Islet of Langerhans (tissue), 1 donor: ENCODE measurements around the gene AAMP.
"Not testable (repeated sequence)": the region's sequence is repeated elsewhere in the genome, so short reads cannot be mapped to it uniquely, and the experiment has no call there.

Source experiments
- FAIRE-seq: peaks from one replicate; lab custom pipeline; 2011; peaks lifted over from hg19 to GRCh38; lab: Jason Lieb, UNC

Gene AAMP

DNA sequence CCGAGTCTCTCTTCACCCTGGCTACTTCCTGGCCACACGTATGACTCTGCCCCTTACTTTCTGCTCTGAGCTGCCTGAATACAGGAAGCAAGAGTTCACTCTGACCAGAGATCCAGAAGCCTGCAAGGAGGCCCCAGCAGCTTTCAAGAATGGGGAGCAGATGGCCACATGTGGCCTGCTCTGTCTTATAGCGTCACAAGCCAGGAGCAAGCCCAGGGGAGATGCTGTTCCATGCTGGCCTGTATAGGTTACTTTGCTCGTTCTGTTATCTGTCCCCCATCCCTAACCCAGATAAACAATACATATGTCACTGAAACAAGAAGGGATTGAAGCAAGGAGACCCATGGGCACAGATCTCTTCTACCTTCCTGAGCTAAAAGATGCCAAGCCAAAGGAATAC lies 4.6 kb upstream of the AAMP start:
- FAIRE-seq = no peak

DNA sequence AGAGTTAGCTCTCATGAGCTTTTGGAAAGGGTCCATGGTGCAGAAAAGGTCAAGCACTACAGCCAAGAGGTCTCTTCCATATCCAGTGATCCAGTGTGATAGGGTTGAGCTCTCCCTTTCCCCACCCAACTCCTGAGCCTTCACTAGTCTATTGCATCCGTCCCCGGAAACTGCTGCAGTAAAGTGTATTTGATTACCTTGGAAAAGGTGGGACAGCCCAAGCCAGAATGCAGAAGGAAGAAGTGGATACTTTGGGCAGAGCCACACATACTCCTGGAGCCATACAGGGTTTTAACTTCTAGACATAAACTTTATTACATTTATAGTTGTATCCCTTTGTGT lies 3.9 kb upstream of the AAMP start:
- no peak for FAIRE-seq

DNA sequence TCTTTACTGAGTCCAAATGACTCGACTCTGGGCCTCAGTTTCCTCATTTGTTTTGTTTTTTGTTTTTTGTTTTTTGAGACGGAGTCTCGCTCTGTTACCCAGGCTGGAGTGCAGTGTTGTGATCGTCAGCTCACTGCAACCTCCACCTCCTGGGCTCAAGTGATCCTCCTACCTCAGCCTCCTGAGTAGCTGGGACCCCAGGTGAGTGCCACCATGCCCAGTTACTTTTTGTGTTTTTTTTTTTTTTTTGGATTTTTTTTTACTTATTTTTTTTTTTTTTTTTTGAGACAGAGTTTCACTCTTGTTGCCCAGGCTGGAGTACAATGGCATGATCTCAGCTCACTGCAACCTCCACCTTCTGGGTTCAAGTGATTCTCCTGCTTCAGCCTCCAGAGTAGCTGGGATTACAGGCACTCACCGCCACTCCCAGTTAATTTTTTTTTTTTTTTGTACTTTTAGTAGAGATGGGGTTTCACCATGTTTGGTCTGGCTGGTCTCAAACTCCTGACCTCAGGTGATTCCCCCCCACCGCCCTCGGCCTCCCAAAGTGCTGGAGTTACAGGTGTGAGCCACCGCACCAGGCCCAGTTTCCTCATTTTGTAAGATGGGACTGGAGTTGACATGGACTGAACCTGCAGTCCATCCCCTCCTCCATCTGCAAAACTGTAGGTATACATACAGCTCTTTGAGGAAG lies 3.4 kb upstream of the AAMP start:
- not testable (repeated sequence) for FAIRE-seq

DNA sequence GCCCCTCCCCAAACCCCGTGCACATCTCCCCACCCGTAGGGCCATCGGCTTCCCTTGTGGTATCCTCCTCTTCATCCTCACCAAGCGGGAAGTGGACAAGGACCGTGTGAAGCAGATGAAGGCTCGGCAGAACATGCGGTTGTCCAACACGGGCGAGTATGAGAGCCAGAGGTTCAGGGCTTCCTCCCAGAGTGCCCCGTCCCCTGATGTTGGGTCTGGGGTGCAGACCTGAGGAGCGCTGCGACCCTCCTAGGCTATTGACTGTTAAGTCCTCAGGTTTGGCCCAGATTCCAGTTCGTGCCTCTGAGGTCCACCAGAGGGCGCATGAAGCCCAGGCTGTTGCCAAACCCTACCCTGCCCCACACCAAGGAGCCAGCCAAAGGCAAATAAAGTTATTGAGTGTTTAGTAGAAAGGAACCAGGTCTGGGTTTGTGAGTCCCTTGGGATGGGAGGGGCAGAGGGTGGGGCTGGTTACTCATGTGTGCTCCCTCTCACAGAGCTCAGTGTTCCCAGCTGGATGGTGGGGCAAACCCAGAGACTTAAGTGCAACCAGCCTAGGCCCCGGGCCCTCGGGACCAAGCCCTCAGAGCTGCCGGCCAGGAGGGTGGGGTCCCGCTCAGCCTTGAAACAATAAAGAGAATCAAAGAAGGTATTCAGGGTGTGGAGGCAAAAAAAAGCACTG lies 2.7 kb upstream of the AAMP start:
- FAIRE-seq = no peak

DNA sequence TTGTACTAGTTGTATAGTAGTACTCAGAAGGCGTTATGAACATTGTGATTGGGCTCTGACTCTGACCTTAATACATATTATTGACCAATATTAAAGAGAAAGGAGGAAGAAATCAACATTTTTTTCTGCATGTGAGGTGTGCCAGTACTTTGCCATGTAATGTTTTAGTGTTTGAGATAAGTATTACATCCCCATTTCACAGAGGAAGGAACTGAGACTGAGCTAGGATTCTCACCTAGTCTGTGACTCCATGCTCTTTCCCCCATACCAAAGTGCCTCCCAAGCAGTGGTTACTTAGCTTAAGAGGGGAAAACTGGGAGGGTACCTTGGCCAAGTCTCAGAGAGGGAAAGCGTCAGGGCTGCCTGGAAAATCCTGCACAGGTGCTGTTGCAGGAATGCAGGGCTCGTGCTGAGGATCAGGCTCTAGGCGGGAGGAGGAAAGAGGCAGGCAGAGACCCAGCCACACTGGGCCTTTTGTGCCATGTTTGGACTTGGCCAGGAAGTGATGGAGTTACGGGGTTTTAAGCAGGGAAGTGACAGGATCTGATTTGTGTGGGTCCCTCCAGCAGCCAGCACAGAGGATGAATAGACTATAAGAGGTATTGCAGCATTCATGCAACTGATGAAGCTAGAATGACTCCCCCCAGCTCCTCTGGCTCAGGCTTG lies 2.1 kb upstream of the AAMP start:
- no peak for FAIRE-seq

DNA sequence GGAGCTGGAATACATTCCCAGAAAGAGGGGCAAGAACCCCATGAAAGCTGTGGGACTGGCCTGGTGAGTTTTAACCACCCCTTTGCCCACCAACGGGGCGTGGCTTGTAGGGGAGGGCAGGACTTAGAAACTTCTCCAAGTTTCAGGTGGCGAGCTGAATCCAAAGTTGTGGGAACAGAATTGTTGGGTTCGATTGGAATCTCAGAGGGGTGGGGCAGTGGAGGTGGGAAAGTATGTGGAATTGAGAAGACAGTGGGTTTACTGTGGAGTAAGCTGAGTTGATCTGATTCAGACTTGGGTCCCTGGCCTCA lies 1.5 kb upstream of the AAMP start:
- FAIRE-seq = no peak

DNA sequence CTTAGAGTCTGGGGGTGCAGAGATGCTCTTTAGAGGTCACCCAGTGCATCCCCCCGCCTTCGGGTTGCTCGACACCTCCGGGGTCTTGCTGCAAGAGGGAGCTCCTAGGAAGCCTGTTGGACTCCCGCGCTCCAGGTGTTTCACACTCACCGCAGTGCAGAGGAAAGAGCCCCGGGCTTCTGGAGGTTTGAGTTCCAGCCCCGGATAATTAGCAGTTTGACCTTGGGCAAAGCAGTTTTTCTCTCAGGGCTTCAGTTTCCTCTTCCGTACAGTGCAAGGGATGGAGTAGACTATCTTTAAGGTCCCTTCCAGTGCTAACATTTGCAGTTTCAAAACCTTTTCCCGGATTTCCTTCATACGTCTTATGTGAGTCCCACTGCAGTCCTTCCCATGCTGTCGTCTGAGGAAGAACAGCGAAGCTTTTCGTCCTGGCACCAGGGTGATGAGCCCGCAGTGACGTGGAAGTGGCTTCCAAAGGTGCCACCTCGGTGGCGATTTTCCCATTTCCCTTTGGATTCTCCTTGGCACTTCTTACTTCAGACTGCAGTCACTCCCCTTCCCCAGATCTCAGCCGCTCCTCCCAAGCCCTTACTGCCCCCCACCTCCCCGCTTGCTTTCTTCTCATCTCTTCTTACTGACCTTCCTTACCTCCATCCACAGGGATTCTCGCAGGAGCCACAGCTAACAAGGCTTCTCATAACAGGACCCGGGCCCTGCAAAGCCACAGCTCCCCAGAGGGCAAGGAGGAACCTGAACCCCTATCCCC lies 967 bp upstream of the AAMP start:
- no peak for FAIRE-seq

DNA sequence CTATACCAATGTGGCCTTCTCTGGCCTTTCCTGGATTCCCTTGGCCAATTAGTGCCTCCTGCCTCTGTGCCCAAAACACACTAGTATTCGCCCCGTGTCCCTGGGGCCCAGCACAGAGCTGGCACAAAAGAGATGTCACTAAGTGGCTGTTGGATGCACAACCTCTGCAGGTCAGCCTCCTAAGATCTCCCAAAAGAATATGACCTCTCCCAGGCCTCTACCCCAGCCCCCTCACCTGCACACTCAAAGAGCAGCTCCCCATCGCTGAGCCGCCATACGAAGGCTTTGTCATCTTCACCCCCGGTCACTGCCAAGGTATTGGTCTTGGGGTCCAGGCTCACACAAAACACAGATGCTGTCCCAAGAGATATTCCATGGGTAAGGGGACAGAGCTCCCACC lies 2.7 kb downstream of the AAMP start:
- FAIRE-seq = no peak

DNA sequence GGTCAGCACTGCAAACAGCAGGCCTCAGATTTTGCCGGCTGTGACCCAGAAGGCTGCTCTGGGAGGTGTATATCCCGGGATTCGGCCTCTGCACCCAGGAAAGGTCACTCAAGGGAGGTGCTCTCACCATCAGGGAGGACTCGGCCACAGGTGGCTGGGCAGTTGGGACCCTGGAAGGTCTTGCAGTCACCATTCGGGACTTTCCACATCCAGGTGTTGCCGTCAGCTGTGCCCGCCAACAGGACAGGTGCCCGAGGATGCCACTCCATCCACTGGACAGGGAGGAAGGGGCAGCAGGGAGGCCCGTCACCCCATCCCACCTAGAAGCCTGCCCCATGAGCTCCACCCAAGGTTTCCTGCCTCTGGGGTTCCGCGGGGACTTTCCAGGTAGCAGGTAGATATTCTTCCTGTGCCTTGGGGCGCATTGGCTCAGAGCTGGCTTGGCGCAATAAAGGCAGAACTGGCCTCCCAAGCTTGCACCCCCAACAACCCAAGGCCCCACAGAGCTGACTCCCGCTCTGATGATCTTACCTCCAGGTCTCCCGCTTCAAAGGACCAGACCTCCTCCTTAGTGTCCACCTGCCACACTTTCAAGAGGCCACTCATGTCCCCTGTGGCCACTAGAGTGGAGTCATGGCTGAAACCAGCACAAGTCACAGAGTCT lies 3.5 kb downstream of the AAMP start:
- FAIRE-seq = no peak

DNA sequence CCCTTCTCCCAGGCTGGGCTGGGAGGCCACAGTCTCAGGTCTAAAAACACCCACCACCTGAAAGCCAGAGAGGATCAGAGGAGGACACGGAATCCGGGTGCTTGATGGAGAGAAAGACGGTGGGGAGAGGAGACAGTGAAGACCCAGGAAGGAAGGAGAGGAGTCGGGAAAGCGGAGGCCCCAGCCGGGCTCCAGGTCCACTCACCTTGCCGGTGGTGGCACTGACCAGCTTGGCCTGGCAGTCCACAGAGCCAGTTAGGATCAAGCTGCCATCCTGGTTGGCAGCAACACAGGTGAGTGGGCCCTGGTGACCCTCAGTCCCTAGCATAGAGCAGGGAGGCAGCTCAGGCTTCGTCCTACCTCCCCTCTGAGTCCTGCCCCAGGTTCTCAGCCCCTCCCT lies 4.3 kb downstream of the AAMP start:
- FAIRE-seq = no peak

DNA sequence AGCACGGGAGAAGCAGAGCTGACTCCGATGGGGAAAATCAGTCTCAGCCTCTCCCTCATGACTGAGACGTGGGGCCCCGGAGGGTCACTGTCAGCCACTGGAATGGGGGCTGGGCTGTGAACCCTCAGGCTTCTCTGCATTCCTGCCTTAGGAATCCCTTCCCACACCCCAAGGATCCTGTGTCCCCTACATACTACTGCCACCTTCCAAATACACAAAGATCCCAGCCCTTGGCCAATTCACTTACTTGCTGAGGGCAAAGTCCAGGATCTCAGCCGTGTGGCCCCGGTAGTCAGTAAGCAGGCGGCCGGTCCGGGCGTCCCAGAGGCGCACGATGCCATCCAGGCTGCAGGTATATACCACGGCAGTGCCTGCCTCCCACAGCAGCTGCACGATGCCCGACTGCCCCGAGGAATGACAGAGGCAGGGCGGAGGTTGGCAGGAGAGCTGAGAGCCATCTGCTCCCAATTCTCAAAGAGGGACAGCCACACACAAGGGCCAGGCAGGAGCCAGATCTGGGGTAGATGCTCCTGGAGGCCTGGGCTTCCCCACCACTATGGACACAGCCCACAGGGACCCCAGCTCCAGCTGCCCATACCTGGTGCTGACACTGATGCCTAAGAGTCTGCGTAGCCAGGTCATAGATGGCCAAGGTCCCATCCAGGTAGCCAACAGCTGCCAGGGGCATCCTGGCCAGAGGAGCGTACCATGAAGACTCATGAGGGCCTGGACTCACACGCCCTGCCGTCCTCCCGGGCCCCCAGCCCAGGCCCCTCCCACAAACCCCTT lies 5.0 kb downstream of the AAMP start:
- no peak for FAIRE-seq

DNA sequence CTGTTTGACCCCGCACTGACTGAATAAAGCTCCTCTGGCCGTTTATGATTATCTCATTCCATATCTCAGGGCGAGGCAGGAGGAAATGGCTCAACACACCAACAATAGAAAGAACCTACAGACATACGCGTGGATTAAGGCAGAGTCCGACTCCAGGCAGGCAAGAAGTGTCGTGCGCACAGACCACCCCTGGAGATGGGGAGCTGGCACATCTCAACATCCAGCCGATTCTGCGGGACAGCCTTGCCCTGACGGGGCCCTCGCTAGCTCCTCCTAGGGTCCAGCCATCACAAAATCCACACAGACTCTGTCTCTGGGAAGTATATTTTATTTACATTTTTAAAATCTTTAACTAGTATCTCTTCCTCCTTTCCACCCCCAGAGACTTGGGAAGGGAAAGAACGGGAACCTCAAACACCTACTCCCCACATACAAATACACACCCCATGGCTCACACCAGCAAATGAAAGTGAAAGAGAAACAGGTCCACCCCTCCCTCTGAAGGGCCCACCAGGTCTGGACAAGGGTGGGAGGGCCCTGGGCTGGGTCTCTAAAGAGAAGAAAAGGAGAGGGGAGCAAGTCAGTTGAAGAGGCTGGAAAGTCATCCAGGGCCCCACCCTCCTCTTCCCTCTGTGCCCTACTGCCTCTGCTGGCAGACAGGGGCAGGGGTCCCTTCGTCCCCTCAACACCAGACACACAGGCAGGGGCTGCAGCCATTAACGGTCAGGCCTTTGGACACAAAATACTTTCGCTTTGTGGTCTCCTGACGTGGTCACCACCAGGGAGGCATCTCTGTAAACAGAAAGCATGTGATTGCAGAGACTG lies 5.9 kb downstream of the AAMP start:
- FAIRE-seq = no peak

DNA sequence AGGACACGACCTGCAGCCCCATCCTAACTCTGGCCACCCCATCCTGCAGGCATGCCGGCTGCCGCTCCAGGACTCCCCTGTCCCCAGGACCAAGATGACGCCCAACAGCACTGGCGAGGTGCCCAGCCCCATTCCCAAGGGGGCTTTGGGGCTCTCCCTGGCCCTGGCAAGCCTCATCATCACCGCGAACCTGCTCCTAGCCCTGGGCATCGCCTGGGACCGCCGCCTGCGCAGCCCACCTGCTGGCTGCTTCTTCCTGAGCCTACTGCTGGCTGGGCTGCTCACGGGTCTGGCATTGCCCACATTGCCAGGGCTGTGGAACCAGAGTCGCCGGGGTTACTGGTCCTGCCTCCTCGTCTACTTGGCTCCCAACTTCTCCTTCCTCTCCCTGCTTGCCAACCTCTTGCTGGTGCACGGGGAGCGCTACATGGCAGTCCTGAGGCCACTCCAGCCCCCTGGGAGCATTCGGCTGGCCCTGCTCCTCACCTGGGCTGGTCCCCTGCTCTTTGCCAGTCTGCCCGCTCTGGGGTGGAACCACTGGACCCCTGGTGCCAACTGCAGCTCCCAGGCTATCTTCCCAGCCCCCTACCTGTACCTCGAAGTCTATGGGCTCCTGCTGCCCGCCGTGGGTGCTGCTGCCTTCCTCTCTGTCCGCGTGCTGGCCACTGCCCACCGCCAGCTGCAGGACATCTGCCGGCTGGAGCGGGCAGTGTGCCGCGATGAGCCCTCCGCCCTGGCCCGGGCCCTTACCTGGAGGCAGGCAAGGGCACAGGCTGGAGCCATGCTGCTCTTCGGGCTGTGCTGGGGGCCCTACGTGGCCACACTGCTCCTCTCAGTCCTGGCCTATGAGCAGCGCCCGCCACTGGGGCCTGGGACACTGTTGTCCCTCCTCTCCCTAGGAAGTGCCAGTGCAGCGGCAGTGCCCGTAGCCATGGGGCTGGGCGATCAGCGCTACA lies 7.0 kb downstream of the AAMP start:
- no peak for FAIRE-seq

DNA sequence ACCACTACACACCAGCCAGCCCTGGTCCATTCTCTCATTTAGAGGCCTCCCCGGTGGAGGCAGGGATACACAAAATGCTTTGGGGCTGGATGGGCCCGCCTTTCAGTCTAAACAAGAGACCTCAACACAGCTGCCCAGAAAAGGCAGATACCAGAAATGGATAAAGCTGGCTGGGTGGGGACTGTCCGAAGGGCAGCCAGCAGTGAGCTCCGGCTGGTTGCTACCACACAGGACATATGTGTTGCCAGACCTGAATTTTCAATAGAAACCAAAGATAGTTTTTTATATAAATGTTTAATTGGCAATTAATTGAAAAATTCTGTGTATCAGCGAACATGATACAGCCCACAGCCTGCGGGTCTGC lies 7.7 kb downstream of the AAMP start:
- FAIRE-seq = no peak

DNA sequence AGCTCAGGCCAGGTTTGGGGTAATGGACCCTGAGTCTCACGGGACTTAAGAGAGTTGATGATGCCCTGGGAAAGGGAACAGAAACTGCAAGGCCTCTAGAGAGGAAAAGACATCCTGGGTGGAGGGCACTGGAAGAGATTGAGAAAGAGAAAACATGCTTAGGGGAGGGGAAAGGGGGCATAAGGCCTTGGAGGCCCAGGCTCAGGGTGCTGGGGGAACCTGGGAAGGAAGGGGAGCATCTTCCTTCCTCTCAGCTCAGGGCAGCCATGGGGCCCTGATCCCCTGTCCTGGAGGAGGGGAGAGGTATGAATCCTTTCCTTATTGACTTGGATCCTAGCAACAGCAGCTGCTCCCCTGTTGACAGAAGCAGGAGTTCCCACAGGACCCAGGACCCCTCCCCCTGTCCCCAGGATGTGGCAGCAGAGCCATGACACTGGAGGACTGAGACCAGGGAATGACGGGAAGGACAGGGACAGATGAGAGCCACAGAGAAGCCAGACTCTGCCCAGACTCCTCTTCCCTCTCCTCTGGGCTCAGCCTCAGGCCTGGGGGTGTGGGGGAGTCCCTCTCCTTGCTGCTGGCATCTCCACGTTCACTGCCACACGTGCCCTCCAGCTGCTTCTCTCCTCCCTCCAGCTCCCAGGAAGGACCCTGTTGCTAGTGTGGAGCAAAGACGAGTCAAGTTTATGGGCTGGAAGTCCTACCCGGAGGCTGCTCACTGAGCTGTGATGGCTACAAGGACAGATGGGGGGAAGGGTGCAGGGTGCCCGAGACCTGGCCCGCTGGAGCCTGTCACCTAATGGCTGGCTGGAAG lies 8.3 kb downstream of the AAMP start:
- no peak for FAIRE-seq

DNA sequence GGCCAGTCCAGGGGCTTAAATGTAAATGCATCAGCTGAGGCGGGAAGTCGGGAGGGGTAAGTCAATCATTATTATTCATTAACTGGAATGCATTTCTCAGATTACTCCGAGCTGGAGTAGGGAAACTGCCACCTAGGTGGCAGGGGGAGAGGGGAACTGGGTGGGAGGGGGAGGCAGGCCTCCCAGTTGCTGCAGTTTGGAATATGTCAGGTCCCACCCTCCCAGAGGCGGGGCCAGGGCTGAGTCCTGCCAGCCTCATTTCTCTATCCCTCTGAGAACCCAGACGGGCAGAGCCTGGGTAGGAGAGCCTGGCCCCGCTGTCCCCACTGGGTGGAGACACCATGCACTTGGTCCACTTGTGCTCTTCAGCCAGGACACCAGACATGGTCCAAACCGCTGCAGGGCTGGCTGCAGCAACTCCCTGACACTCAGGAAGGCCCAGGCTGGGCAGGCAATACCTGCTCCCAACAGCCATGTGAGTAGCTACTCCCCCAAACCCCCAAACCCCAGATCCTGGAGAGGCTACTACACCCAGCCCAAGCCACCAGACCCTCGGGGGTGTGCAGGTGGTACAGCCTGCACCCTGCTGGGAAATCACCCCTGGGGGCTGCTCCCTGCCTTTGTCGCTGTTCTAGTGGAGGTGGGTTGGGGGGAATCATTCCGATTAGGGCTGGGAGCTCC lies 9.1 kb downstream of the AAMP start, which contains the start of gene GPBAR1:
Gene GPBAR1, plus strand, starts transcription at position 274 of the 681 bp plus-strand sequence. CDS start 1,710 bp downstream, outside the sequence.
- FAIRE-seq = no peak

DNA sequence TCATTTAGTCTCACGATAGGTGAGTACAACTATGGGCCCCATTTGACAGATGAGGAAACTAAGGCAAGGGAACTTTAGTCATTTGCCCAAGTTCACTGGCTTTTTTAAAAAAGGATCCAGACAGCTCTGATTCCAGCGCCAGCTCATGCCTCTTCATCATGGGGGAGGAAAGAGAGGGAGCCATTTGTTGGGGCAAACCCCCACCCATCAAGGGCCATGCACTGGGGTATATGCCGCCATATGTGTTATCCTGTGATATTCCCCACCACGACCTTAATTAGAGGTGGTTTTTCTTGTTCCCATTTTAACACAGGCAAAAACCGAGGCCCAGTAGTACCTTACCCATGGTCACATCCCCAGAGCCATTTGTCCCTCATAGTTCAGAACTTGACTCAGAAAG lies 9.8 kb downstream of the AAMP start:
- FAIRE-seq = no peak
